Keratinocyte (primary cell): Measurements from ENCODE around the gene DIAPH3. TPM values are rescaled to one million over a fixed set of nuclear protein-coding genes. Genes with fewer than 3 reads are reported as not detected.

ENCODE experiments used
- DNase-seq: peaks from one replicate; pipeline ENCODE4 v3.0.0-alpha.2; 2011; ENCODE audit warnings: low read depth, missing footprints, low spot score
- FAIRE-seq: peaks from 2 replicates; lab custom pipeline; 2011; peaks lifted over from hg19 to GRCh38; lab: Jason Lieb, UNC
- H2AFZ ChIP-seq: 2 replicates; pipeline ENCODE4 v1.6.0; 2012; ENCODE audit warnings: low read length, control low read depth, inconsistent platforms; ENCODE audit not compliant: control insufficient read depth
- H3K27ac ChIP-seq: 2 replicates; pipeline ENCODE4 v1.5.1; 2011; ENCODE audit warnings: low read length; ENCODE audit not compliant: control insufficient read depth, insufficient read depth
- H3K27me3 ChIP-seq: 3 replicates; pipeline ENCODE4 v1.6.0; 2011; ENCODE audit warnings: low read length; ENCODE audit not compliant: control insufficient read depth, insufficient read depth; ENCODE audit errors: extremely low read depth
- H3K36me3 ChIP-seq, 2 experiments: 2 replicates in 1 of 2; 3 replicates in 1 of 2; pipeline ENCODE4 v1.5.1; 2011; ENCODE audit warnings: low read length in 2 of 2, mild to moderate bottlenecking in 1 of 2; ENCODE audit not compliant: control insufficient read depth in 2 of 2, insufficient read depth in 2 of 2; ENCODE audit errors: extremely low read depth in 1 of 2
- H3K4me1 ChIP-seq: 3 replicates; pipeline ENCODE4 v1.5.1; 2011; ENCODE audit warnings: low read length; ENCODE audit not compliant: control insufficient read depth, insufficient read depth; ENCODE audit errors: extremely low read depth
- H3K4me2 ChIP-seq: 3 replicates; pipeline ENCODE4 v1.6.0; 2011; ENCODE audit warnings: low read depth, low read length; ENCODE audit not compliant: control insufficient read depth, insufficient read depth; ENCODE audit errors: extremely low read depth
- H3K4me3 ChIP-seq, 3 experiments: fragments of 200-600 bp in 1 of 3; sonication (generic) in 1 of 3; 2 replicates in 2 of 3; 3 replicates in 1 of 3; pipeline ENCODE4 v1.5.1; 2011 to 2016; ENCODE audit warnings: low read length in 3 of 3, mild to moderate bottlenecking in 3 of 3, control low read depth in 2 of 3, inconsistent platforms in 1 of 3, low read depth in 1 of 3, mixed read lengths in 1 of 3, mixed run types in 1 of 3, moderate library complexity in 1 of 3; ENCODE audit not compliant: control insufficient read depth in 2 of 3, insufficient read depth in 2 of 3; ENCODE audit errors: extremely low read depth in 1 of 3
- H3K79me2 ChIP-seq: 2 replicates; pipeline ENCODE4 v1.6.0; 2012; ENCODE audit warnings: low read length; ENCODE audit not compliant: control insufficient read depth, insufficient read depth
- H3K9ac ChIP-seq: 3 replicates; pipeline ENCODE4 v1.6.0; 2011; ENCODE audit warnings: low read length; ENCODE audit not compliant: control insufficient read depth, insufficient read depth; ENCODE audit errors: extremely low read depth
- H3K9me1 ChIP-seq: 3 replicates; pipeline ENCODE4 v1.6.0; 2011; ENCODE audit warnings: low read length; ENCODE audit not compliant: control insufficient read depth, insufficient read depth; ENCODE audit errors: extremely low read depth
- H3K9me3 ChIP-seq: 2 replicates; pipeline ENCODE4 v1.5.1; 2012; ENCODE audit warnings: low read depth, low read length; ENCODE audit not compliant: control insufficient read depth
- H4K20me1 ChIP-seq: 3 replicates; pipeline ENCODE4 v1.6.0; 2011; ENCODE audit warnings: low read length; ENCODE audit not compliant: control insufficient read depth, insufficient read depth; ENCODE audit errors: extremely low read depth
- CTCF ChIP-seq, 3 experiments: IDR thresholded peaks in 1 of 3; conservative IDR thresholded peaks in 1 of 3; optimal IDR thresholded peaks in 1 of 3; 2 replicates in 2 of 3; 3 replicates in 1 of 3; pipeline versions ENCODE3 to v1.5.1; 2011; ENCODE audit warnings: low read length in 3 of 3, mild to moderate bottlenecking in 3 of 3, moderate library complexity in 2 of 3, control low read depth in 1 of 3, inconsistent platforms in 1 of 3; ENCODE audit not compliant: insufficient read depth in 2 of 3; ENCODE audit errors: extremely low read depth in 1 of 3
- EZH2 ChIP-seq: IDR thresholded peaks from one replicate; pipeline ENCODE4 v1.6.1; 2012; ENCODE audit warnings: inconsistent platforms, mild to moderate bottlenecking, low read length, moderate library complexity
- dilution Hi-C: fragments of 300-500 bp; cut with MboI; formaldehyde crosslinking; loops from one replicate; pipeline ENCODE4 v1.7.0; 2020; ENCODE audit warnings: low sequenced_read_pairs; ENCODE audit not compliant: extremely low pct_ligation_motif_present
- polyA plus RNA-seq, 5 experiments: library from polyadenylated mRNA; depleted of rRNA in 3 of 5; stranded (reverse) in 3 of 5; stranded (forward) in 1 of 5; unstranded in 1 of 5; fragments of >200 nt; gene quantifications; 1 replicate in 1 of 5; 2 replicates in 3 of 5; 3 replicates in 1 of 5; pipeline versions ENCODE4 v1.2.1 to v1.2.3, GENCODE V29; 2011 to 2012; ENCODE audit warnings: missing spikeins in 2 of 5, low read depth in 1 of 5, low replicate concordance in 1 of 5

The DIAPH3 gene
- polyA plus RNA-seq, 1 donor (not counting 4 experiments of a cell fraction or from before 2014, with no cell fraction given), result 9.0 TPM

- H3K9me3 ChIP-seq, result no peaks in the 10 kb centered on the region
- no peaks in the 10 kb centered on the region for H3K79me2 ChIP-seq
- no peak overlapping the region for H2AFZ ChIP-seq
- FAIRE-seq (no peak), DNase-seq (no peak)
- no peak for TF ChIP-seq CTCF (optimal IDR thresholded peaks at IDR 0.05 in 1 of 3, IDR thresholded peaks at IDR 0.05 in 1 of 3, conservative IDR thresholded peaks at IDR 0.05 in 1 of 3; ENCODE audit: extremely low read depth in 1 of 3, insufficient read depth in 2 of 3, low read length in 3 of 3)
- no peak for TF ChIP-seq EZH2
- H3K9me1 ChIP-seq, result no peaks in the 10 kb centered on the region
- no peaks in the 10 kb centered on the region for H4K20me1 ChIP-seq
- H3K4me3 ChIP-seq, result no peak overlapping the region
- no peak overlapping the region for H3K9ac ChIP-seq
- H3K4me2 ChIP-seq, result no peak overlapping the region
- no peaks in the 10 kb centered on the region for H3K27me3 ChIP-seq
- H3K36me3 ChIP-seq, result no peaks in the 10 kb centered on the region
- no peak overlapping the region for H3K27ac ChIP-seq
- dilution Hi-C loops, result no loop called here
- H3K4me1 ChIP-seq, result no peaks in the 10 kb centered on the region
Measured at GRCh38 chr13:59834801-59835200, 328.9 kb downstream of the DIAPH3 start.

GRCh38 chr13:59829690-59830089 lies 334.0 kb downstream of the DIAPH3 start:
- Histone ChIP-seq H3K9ac (no peak overlapping the region), H4K20me1 (no peaks in the 10 kb centered on the region), H2AFZ (no peak overlapping the region), H3K27me3 (no peaks in the 10 kb centered on the region), H3K9me3 (no peaks in the 10 kb centered on the region), H3K79me2 (no peaks in the 10 kb centered on the region), H3K9me1 (no peaks in the 10 kb centered on the region), H3K27ac (no peak overlapping the region), H3K4me1 (no peaks in the 10 kb centered on the region), H3K4me2 (no peak overlapping the region), H3K4me3 (no peak overlapping the region), H3K36me3 (no peaks in the 10 kb centered on the region)
- no peak for DNase-seq
- dilution Hi-C loops, result no loop called here
- no peak for TF ChIP-seq CTCF (optimal IDR thresholded peaks at IDR 0.05 in 1 of 3, IDR thresholded peaks at IDR 0.05 in 1 of 3, conservative IDR thresholded peaks at IDR 0.05 in 1 of 3; ENCODE audit: extremely low read depth in 1 of 3, insufficient read depth in 2 of 3, low read length in 3 of 3)
- no peak for TF ChIP-seq EZH2
- no peak for FAIRE-seq
